A673 (cell line): Measurements from ENCODE around the gene SNX11. TPM values are rescaled to one million over a fixed set of nuclear protein-coding genes. Genes with fewer than 3 reads are reported as not detected.

Experiments
- BruUV-seq: library from RNA; stranded (reverse); fragments of 400-500 nt; replicated peaks from 2 replicates; lab custom pipeline; 2021; lab: Mats Ljungman, UMichigan
- CTCF ChIA-PET: fragments of 300-600 bp; sonication (Branson Sonifier 250); formaldehyde crosslinking; loops from one replicate; lab custom pipeline; 2022; ENCODE audit warnings: antibody characterized with exemption; lab: Charles Lee
- POLR2A ChIA-PET: fragments of 300-600 bp; sonication (Branson Sonifier 250); formaldehyde crosslinking; loops from one replicate; lab custom pipeline; 2022; ENCODE audit warnings: antibody characterized with exemption; ENCODE audit not compliant: low non-redundant PET; lab: Charles Lee
- DNase-seq: peaks from one replicate; pipeline ENCODE4 v3.0.0-alpha.2; 2015; ENCODE audit warnings: low spot score
- H3K27ac ChIP-seq: fragments of 200-600 bp; sonication (generic); 2 replicates; pipeline ENCODE4 v1.5.1; 2016; ENCODE audit warnings: mixed run types, low read depth, mild to moderate bottlenecking, mixed read lengths, antibody characterized with exemption, low read length; ENCODE audit not compliant: poor library complexity, severe bottlenecking
- H3K27me3 ChIP-seq: fragments of 200-600 bp; sonication (generic); replicated peaks from 2 replicates; pipeline ENCODE4 v1.6.1; 2017; ENCODE audit warnings: mixed run types, low read depth, mild to moderate bottlenecking, mixed read lengths, antibody characterized with exemption, low read length; ENCODE audit not compliant: insufficient read depth, poor library complexity
- H3K36me3 ChIP-seq: fragments of 200-600 bp; sonication (generic); 2 replicates; pipeline ENCODE4 v1.6.1; 2016; ENCODE audit warnings: mixed run types, mild to moderate bottlenecking, mixed read lengths, antibody characterized with exemption, low read length; ENCODE audit not compliant: insufficient read depth, poor library complexity, severe bottlenecking
- H3K4me1 ChIP-seq: fragments of 200-600 bp; sonication (generic); 2 replicates; pipeline ENCODE4 v1.6.1; 2017; ENCODE audit warnings: mixed run types, mild to moderate bottlenecking, mixed read lengths, antibody characterized with exemption, low read length; ENCODE audit not compliant: insufficient read depth, poor library complexity, severe bottlenecking
- H3K4me3 ChIP-seq: fragments of 200-600 bp; sonication (generic); 2 replicates; pipeline ENCODE4 v1.5.1; 2016; ENCODE audit warnings: low read depth, mixed run types, mild to moderate bottlenecking, mixed read lengths, low read length; ENCODE audit not compliant: poor library complexity, severe bottlenecking
- H3K9me3 ChIP-seq: fragments of 200-600 bp; sonication (generic); 2 replicates; pipeline ENCODE4 v1.6.1; 2016; ENCODE audit warnings: mixed run types, low read depth, mild to moderate bottlenecking, mixed read lengths, antibody characterized with exemption, low read length; ENCODE audit not compliant: poor library complexity, severe bottlenecking
- EZH2 ChIP-seq: fragments of 200-600 bp; sonication (generic); IDR thresholded peaks from 2 replicates; pipeline ENCODE4 v1.6.1; 2017; ENCODE audit warnings: borderline replicate concordance, low read depth, mild to moderate bottlenecking, mixed read lengths, antibody characterized with exemption, low read length; ENCODE audit not compliant: poor library complexity, severe bottlenecking
- intact Hi-C: fragments of 100-400 bp; cut with micrococcal nuclease; formaldehyde crosslinking; loops from one replicate; pipeline ENCODE4 v1.10.0; 2022; ENCODE audit not compliant: unreplicated experiment
- total RNA-seq: library from RNA; stranded (reverse); gene quantifications from 2 replicates; pipeline ENCODE4 v1.2.3, GENCODE V29; 2021
- TF ChIP-seq, protein P1 (sequence below): fragments of 300-800, 200-600 bp; sonication (generic); conservative IDR thresholded peaks from 2 replicates; pipeline ENCODE4 v1.5.1; 2017; ENCODE audit warnings: low read depth, mild to moderate bottlenecking, antibody characterized with exemption, low read length, moderate library complexity, mixed read lengths

The SNX11 gene
- total RNA-seq, 1 experiment from 2014 or later = 25.1 TPM

DNA sequence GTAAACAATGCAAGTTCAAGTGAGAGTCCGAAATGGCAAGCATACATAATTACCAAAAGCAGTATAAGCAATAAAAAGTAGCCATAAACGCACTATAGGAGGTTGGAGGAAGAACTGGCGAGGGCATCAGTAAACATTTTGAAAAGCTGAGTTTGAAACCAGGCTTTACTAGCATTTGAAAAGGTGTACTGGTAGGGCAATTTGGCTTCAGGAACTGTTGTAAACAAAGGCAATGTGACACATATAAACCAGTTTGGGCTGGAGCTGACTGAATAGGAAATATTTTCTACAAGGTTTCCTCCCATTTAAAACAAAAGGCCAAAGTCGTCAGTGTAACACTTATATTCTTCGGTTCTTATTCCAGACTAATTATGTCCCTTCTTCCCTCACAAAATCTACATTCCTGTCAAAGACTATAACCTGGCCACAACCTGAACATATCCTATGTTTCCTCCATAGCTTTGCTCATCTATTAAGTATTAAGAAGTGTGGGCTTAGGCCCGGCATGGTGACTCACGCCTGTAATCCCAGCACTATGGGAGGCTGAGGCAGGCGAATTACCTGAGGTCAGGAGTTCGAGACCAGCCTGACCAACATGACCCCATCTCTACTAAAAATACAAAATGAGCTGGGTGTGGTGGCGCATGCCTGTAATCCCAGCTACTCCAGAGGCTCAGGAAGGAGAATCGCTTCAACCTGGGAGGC, 14.1 kb upstream of the SNX11 start:
- TF ChIP-seq, protein P1, sequence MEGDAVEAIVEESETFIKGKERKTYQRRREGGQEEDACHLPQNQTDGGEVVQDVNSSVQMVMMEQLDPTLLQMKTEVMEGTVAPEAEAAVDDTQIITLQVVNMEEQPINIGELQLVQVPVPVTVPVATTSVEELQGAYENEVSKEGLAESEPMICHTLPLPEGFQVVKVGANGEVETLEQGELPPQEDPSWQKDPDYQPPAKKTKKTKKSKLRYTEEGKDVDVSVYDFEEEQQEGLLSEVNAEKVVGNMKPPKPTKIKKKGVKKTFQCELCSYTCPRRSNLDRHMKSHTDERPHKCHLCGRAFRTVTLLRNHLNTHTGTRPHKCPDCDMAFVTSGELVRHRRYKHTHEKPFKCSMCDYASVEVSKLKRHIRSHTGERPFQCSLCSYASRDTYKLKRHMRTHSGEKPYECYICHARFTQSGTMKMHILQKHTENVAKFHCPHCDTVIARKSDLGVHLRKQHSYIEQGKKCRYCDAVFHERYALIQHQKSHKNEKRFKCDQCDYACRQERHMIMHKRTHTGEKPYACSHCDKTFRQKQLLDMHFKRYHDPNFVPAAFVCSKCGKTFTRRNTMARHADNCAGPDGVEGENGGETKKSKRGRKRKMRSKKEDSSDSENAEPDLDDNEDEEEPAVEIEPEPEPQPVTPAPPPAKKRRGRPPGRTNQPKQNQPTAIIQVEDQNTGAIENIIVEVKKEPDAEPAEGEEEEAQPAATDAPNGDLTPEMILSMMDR = no peak
- TF ChIP-seq EZH2 = no peak
- intact Hi-C loops = no loop called here
- Histone ChIP-seq H3K4me3 (no peak overlapping the region), H3K9me3 (no peaks in the 10 kb centered on the region), H3K27ac (no peak overlapping the region), H3K27me3 (no peaks in the 10 kb centered on the region), H3K4me1 (peaks cover 5% of the 10 kb centered on the region), H3K36me3 (peaks cover 20% of the 10 kb centered on the region)
- TSS peak; percentile 1 for BruUV-seq
- DNase-seq = no peak
- POLR2A ChIA-PET = no interaction called here
- CTCF ChIA-PET = interaction anchor here (0.8 to 1.0 kb wide), 2 partner anchors 13 to 68 kb away, joined by 5 to 8 read pairs; no protein-coding TSS in a partner anchor

DNA sequence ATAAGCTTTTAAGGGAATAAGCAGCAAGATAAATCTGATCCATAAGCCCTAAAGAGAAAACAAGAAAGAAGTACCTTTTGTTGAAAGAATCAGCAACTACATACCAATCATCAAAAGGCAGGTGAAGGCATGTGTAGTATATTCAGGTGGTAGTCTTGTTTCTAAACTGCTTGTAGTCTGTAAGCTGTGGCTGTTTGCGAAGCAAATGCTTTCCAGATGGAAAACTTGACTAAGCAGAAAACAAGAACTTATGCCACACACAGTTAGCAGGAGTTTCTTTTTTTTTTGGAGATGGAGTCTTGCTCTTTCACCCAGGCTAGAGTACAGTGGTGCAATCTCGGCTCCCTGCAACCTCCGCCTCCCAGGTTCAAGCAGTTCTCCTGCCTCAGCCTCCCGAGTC, 12.0 kb upstream of the SNX11 start:
- Histone ChIP-seq H3K36me3 (peaks cover 20% of the 10 kb centered on the region), H3K4me3 (no peak overlapping the region), H3K27ac (no peak overlapping the region), H3K9me3 (no peaks in the 10 kb centered on the region), H3K4me1 (peaks cover 6% of the 10 kb centered on the region), H3K27me3 (no peaks in the 10 kb centered on the region)
- intact Hi-C loops = no loop called here
- no peak for DNase-seq
- no peak for TF ChIP-seq EZH2
- TF ChIP-seq, protein P1 = no peak
- BruUV-seq = no TSS peak
- ChIA-PET POLR2A (no interaction called here), CTCF (no interaction called here)

DNA sequence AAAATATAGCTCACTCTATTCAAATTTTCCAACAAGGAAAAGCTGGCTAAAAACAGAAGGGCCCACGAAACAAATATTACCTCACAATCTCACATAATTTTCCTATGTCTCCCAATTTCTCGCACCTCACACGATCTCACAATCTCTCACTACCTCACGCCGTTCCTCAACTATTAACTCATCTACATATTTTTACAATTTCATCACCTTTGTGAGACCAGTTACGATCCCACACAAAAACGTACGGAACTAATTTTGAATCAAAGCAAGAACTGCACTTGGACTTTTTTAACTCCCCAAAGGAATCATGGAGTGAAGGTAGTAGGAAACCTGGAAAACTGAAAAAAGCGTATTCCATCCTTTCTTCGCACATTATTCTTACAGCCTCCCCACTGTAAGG, 7.4 kb upstream of the SNX11 start:
- no peak for TF ChIP-seq EZH2
- TF ChIP-seq, protein P1 = no peak
- H3K27ac ChIP-seq = peak overlapping the region; percentile 93
- no peaks in the 10 kb centered on the region for H3K27me3 ChIP-seq
- ChIA-PET CTCF (interaction anchor here (1.0 to 1.1 kb wide), 2 partner anchors 11 to 78 kb away, joined by 3 read pairs; no protein-coding TSS in a partner anchor), POLR2A (interaction anchor here (0.6 kb wide), 1 partner anchor 13 kb away, joined by 3 read pairs; no protein-coding TSS in a partner anchor)
- H3K4me3 ChIP-seq = peak overlapping the region; percentile 83
- no TSS peak for BruUV-seq
- DNase-seq = no peak
- peaks cover 4% of the 10 kb centered on the region for H3K36me3 ChIP-seq
- no peaks in the 10 kb centered on the region for H3K9me3 ChIP-seq
- intact Hi-C loops = no loop called here
- peaks cover 6% of the 10 kb centered on the region for H3K4me1 ChIP-seq
